Measurements from ENCODE around the gene HLA-DMA. TPM values are rescaled to one million over a fixed set of nuclear protein-coding genes. Genes with fewer than 3 reads are reported as not detected.

The HLA-DMA gene
- total RNA-seq, 4 donors from 2014 or later, result 1.4 to 40.4 (median 20.8) TPM

DNA sequence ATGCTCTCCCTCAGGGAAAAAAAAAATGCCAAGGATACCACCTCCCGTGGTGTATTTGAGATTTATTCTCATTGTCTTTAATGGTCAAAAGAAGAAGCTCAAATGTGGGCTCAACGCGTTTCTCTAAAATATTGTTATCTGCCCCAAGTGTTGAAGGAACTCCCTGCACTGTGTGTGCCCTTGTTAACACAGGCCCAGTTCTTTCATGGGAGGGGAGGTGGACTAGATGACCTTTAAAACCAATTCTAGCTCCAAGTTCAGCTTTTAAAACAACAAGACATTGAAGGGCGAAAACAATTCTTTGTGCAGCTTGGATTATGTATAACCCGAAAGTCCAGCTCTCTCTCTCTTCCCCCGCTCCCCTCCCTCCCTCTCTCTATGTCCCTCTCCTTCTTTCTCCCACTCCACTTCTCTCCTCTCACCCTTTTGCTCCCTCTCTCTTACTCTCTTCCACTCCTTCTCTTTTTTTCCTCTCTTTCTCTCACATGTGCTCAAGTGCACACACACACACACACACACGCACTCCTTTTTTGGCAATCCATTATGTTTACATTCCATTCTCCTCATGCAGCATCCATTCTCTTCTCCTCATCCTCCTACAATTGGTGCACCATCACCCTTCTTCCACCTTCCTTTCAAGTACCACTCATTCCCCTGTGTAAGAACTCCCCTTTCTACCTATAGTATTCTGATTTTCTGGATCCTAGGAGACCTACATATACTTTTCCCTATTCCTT is 20.6 kb downstream of the HLA-DMA start:
- TF ChIP-seq POLR2AphosphoS5 (IDR thresholded peaks at IDR 0.05), result no peak
- TF ChIP-seq, protein P1, sequence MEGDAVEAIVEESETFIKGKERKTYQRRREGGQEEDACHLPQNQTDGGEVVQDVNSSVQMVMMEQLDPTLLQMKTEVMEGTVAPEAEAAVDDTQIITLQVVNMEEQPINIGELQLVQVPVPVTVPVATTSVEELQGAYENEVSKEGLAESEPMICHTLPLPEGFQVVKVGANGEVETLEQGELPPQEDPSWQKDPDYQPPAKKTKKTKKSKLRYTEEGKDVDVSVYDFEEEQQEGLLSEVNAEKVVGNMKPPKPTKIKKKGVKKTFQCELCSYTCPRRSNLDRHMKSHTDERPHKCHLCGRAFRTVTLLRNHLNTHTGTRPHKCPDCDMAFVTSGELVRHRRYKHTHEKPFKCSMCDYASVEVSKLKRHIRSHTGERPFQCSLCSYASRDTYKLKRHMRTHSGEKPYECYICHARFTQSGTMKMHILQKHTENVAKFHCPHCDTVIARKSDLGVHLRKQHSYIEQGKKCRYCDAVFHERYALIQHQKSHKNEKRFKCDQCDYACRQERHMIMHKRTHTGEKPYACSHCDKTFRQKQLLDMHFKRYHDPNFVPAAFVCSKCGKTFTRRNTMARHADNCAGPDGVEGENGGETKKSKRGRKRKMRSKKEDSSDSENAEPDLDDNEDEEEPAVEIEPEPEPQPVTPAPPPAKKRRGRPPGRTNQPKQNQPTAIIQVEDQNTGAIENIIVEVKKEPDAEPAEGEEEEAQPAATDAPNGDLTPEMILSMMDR (IDR thresholded peaks at IDR 0.05), result no peak
- no peak for TF ChIP-seq POLR2A (IDR thresholded peaks at IDR 0.05)
- no peak for TF ChIP-seq EP300 (IDR thresholded peaks at IDR 0.05; ENCODE audit: low read depth)
- intact Hi-C loops (cut with DNase I; ENCODE audit: low total_unique reads) (no loop called here), in situ Hi-C loops (cut with MboI; ENCODE audit: low pct_ligation_motif_present in 1 of 4, low pct_unique_long_range_greater_than_20kb in 1 of 4, low sequenced_read_pairs in 3 of 4) (loop anchor here in 2 of 4 donors (10.0 kb wide), 1 partner anchor 53 kb away; no protein-coding TSS in a partner anchor)
- H3K27ac ChIP-seq, result no peak overlapping the region
- no peaks in the 10 kb centered on the region for H3K27me3 ChIP-seq
- no peaks in the 10 kb centered on the region for H3K4me1 ChIP-seq
- no peak overlapping the region for H3K4me3 ChIP-seq
- 66 to 82% methylated on average over 6 to 7 of the region's 7 CpGs for WGBS, 2 donors (ENCODE audit: low coverage in 1 of 2)
- H3K9me3 ChIP-seq, result no peaks in the 10 kb centered on the region
- DNase-seq, result no peak
- H3K36me3 ChIP-seq, result no peaks in the 10 kb centered on the region

DNA sequence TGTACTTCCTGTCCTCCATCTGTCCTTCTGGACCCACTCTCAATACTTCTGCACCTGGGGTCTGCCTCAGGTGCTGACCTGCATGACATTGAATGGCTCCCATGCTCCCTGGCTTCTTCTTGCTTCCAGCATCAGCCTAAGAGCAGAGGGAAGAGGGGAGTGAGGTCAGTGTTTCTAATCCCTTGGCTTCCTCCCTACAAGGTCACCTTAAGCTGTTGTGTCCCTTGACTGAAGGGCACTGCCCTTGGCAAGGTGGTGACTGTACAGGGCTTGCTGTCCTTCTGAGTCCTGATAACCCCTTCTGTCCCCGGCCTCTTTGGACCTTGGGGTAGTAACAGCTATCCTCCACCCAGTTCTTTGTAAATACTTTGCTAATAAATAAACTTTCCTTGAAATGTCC is 21.7 kb downstream of the HLA-DMA start:
- Histone ChIP-seq H3K36me3 (no peaks in the 10 kb centered on the region), H3K27ac (no peak overlapping the region), H3K4me1 (no peaks in the 10 kb centered on the region), H3K9me3 (no peaks in the 10 kb centered on the region), H3K4me3 (no peak overlapping the region), H3K27me3 (no peaks in the 10 kb centered on the region)
- intact Hi-C loops (cut with DNase I; ENCODE audit: low total_unique reads) (no loop called here), in situ Hi-C loops (cut with MboI; ENCODE audit: low pct_ligation_motif_present in 1 of 4, low pct_unique_long_range_greater_than_20kb in 1 of 4, low sequenced_read_pairs in 3 of 4) (loop anchor here in 2 of 4 donors (10.0 kb wide), 1 partner anchor 54 kb away; no protein-coding TSS in a partner anchor)
- no peak for DNase-seq
- no peak for TF ChIP-seq POLR2AphosphoS5 (IDR thresholded peaks at IDR 0.05)
- no peak for TF ChIP-seq POLR2A (IDR thresholded peaks at IDR 0.05)
- TF ChIP-seq EP300 (IDR thresholded peaks at IDR 0.05; ENCODE audit: low read depth), result no peak
- TF ChIP-seq, protein P1 (IDR thresholded peaks at IDR 0.05), result no peak
- 3% methylated on average over 1 of the region's 1 CpG; no CpG with 5 or more reads in 1 of the 2 donors for WGBS, 2 donors (ENCODE audit: low coverage in 1 of 2)

DNA sequence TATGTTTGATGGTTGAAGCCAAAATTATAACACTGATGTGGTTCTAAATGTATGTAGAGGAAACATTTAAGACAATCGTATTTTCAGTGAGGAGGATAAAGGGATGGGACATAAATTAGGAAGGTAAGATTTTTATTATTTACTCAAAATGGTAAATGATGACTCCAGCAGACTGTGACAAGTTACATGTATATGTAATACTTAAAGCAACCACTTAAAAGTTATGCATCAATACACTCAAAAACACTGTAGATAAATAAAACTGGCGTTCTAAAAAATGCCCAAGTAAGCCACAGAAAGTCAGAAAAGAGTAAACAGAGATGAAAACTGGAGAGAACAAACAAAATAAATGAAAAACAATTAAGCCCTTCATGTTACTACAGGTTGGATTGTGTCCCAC is 30.8 kb downstream of the HLA-DMA start:
- 85 to 100% methylated on average over 2 of the region's 2 CpGs for WGBS, 2 donors (ENCODE audit: low coverage in 1 of 2)
- H3K4me3 ChIP-seq, result no peak overlapping the region
- no peak overlapping the region for H3K27ac ChIP-seq
- in situ Hi-C loops (cut with MboI; ENCODE audit: low pct_ligation_motif_present in 1 of 4, low pct_unique_long_range_greater_than_20kb in 1 of 4, low sequenced_read_pairs in 3 of 4), result no loop called here
- H3K36me3 ChIP-seq, result no peaks in the 10 kb centered on the region
- peaks cover 0 to 17% (median 6%) of the 10 kb centered on the region in 4 donors for H3K4me1 ChIP-seq
- intact Hi-C loops (cut with DNase I; ENCODE audit: low total_unique reads), result no loop called here
- H3K27me3 ChIP-seq, result peaks cover 6% of the 10 kb centered on the region
- H3K9me3 ChIP-seq, result no peaks in the 10 kb centered on the region
- DNase-seq, result no peak
- TF ChIP-seq, protein P1 (IDR thresholded peaks at IDR 0.05), result no peak
- no peak for TF ChIP-seq POLR2A (IDR thresholded peaks at IDR 0.05)

DNA sequence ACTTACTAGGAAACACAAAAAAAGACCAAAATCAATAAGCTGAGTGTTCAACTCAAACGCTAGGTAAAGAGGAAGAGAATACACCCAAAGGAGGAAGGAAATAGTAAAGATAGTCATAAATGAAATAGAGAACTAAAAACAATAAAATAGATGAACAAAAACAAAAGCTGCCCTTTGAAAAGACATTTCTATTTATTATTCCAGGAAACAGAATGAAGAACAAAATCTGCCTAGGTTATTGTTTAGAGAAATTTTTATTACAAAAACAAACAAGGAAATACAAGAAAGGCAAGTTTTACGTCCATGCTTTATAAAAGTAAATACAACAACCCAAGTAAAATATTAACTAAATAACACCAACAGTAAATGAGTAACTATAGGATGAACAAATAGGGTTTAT is 32.2 kb downstream of the HLA-DMA start:
- WGBS, 2 donors (ENCODE audit: low coverage in 1 of 2), result 36 to 42% methylated on average over 2 of the region's 2 CpGs
- H3K36me3 ChIP-seq, result no peaks in the 10 kb centered on the region
- in situ Hi-C loops (cut with MboI; ENCODE audit: low pct_ligation_motif_present in 1 of 4, low pct_unique_long_range_greater_than_20kb in 1 of 4, low sequenced_read_pairs in 3 of 4) (no loop called here), intact Hi-C loops (cut with DNase I; ENCODE audit: low total_unique reads) (no loop called here)
- no peaks in the 10 kb centered on the region for H3K9me3 ChIP-seq
- H3K27ac ChIP-seq, result no peak overlapping the region
- DNase-seq, result no peak
- no peak overlapping the region for H3K4me3 ChIP-seq
- peaks cover 0 to 17% (median 6%) of the 10 kb centered on the region in 4 donors for H3K4me1 ChIP-seq
- peaks cover 6% of the 10 kb centered on the region for H3K27me3 ChIP-seq
- TF ChIP-seq, protein P1 (IDR thresholded peaks at IDR 0.05), result no peak
- TF ChIP-seq EP300 (IDR thresholded peaks at IDR 0.05; ENCODE audit: low read depth), result no peak
- no peak for TF ChIP-seq POLR2A (IDR thresholded peaks at IDR 0.05)
- no peak for TF ChIP-seq POLR2AphosphoS5 (IDR thresholded peaks at IDR 0.05)
